Measurements from ENCODE around the gene ASMT.

- TF ChIP-seq SIN3A (IDR thresholded peaks at IDR 0.05; ENCODE audit: borderline replicate concordance, insufficient read depth, low read length) = no peak
- no peak for TF ChIP-seq POLR2AphosphoS5 (IDR thresholded peaks at IDR 0.05; ENCODE audit: low read depth, low read length)
- no peak for TF ChIP-seq TAF1 (IDR thresholded peaks at IDR 0.05; ENCODE audit: borderline replicate concordance, insufficient read depth, low read length)
Observed at GRCh38 chrX:1577845-1578244, 37.0 kb upstream of the ASMT start.
